ENCODE data around the gene MRPS12. TPM values are rescaled to one million over a fixed set of nuclear protein-coding genes. Genes with fewer than 3 reads are reported as not detected.

MRPS12 gene
- total RNA-seq, 2 experiments from 2014 or later = 54.8 to 57.5 TPM

GRCh38 chr19:38975214-38975860 is 44.6 kb downstream of the MRPS12 start, which contains the start of gene FBXO17:
FBXO17 (minus strand) TSS chr19:38975742; CDS start chr19:38950319, 25,423 bp downstream.
- peaks cover 23% of the 10 kb centered on the region for H3K27me3 Mint-ChIP-seq
- H3K4me1 Mint-ChIP-seq = peaks cover 23% of the 10 kb centered on the region
- no peak for DNase-seq
- H3K4me3 Mint-ChIP-seq = peak within 1 kb of the TSS; percentile 30
- POLR2A ChIA-PET = no interaction called here
- CTCF ChIA-PET = interaction anchor here (0.6 to 1.1 kb wide), 2 partner anchors 14 to 568 kb away, joined by 3 to 4 read pairs; no protein-coding TSS in a partner anchor
- H3K27ac Mint-ChIP-seq = no peak within 1 kb of the TSS
- no peaks in the 10 kb centered on the region for H3K36me3 Mint-ChIP-seq (ENCODE audit: low read depth)
- peaks cover 6% of the 10 kb centered on the region for H3K9me3 Mint-ChIP-seq

DNA sequence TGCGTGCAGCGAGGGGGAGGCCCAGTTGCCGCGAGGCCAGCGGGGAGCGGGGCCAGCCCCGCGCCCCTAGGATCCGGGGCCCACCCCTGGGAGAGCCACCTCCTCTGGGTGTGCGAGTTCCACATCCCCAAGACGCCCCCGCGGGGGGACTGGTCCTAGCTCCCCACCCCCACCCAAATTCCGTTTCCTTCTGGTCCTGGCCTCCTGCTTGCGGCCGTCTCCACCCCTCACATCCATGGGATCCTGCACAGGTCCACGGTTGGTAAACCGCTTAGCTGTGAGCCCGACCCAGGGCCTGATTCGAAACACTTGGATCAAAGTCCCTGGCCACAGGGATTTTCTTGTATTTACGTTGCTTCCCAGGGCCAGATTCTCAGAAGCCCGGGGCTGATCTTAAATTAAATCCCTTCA is 45.1 kb downstream of the MRPS12 start:
- Mint-ChIP-seq H3K4me1 (peaks cover 23% of the 10 kb centered on the region), H3K4me3 (peak overlapping the region; percentile 30), H3K36me3 (ENCODE audit: low read depth) (no peaks in the 10 kb centered on the region), H3K9me3 (peaks cover 10% of the 10 kb centered on the region), H3K27me3 (peaks cover 23% of the 10 kb centered on the region), H3K27ac (no peak overlapping the region)
- CTCF ChIA-PET = interaction anchor here (1.1 kb wide), 1 partner anchor 14 kb away, joined by 3 read pairs; no protein-coding TSS in a partner anchor
- DNase-seq = no peak
- POLR2A ChIA-PET = no interaction called here

- Mint-ChIP-seq H3K4me3 (no peak overlapping the region), H3K27ac (peak overlapping the region; percentile 3), H3K36me3 (ENCODE audit: low read depth) (no peaks in the 10 kb centered on the region), H3K4me1 (peaks cover 23% of the 10 kb centered on the region), H3K9me3 (peaks cover 12% of the 10 kb centered on the region), H3K27me3 (peaks cover 25% of the 10 kb centered on the region)
- peak; percentile 22 for DNase-seq
- POLR2A ChIA-PET = no interaction called here
- CTCF ChIA-PET = no interaction called here
These were observed 46.9 kb downstream of the MRPS12 start for GRCh38 chr19:38977445-38978325.

GRCh38 chr19:38978326-38978689 is 47.6 kb downstream of the MRPS12 start:
- ChIA-PET CTCF (no interaction called here), POLR2A (no interaction called here)
- Mint-ChIP-seq H3K27ac (no peak overlapping the region), H3K4me1 (peaks cover 23% of the 10 kb centered on the region), H3K36me3 (ENCODE audit: low read depth) (no peaks in the 10 kb centered on the region), H3K27me3 (peaks cover 25% of the 10 kb centered on the region), H3K9me3 (peaks cover 12% of the 10 kb centered on the region), H3K4me3 (no peak overlapping the region)
- no peak for DNase-seq

DNA sequence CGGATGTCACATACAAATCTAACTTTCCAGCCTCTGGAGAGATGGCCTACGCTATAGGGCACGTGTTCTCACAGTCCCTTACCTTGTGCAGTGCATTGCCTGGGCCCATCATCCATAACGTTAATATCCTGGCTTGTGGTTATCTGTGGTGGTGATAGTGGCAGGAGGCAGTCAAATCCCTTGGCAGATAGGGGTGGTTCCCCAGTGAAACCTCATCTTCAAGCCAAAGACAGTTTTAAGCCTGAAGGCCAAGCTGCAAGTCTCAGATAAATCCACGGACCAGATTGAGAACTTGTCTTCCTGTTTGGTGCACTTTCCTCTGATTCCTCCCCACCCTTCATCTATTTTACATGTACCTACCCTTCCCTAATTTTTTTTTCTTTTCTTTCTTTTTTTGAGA is 49.1 kb downstream of the MRPS12 start:
- ChIA-PET POLR2A (no interaction called here), CTCF (interaction anchor here (1.2 kb wide), 1 partner anchor 20 kb away, joined by 3 read pairs; no protein-coding TSS in a partner anchor)
- no peak overlapping the region for H3K27ac Mint-ChIP-seq
- no peak overlapping the region for H3K4me3 Mint-ChIP-seq
- DNase-seq = no peak
- H3K36me3 Mint-ChIP-seq (ENCODE audit: low read depth) = no peaks in the 10 kb centered on the region
- peaks cover 12% of the 10 kb centered on the region for H3K9me3 Mint-ChIP-seq
- H3K27me3 Mint-ChIP-seq = peaks cover 19% of the 10 kb centered on the region
- peaks cover 23% of the 10 kb centered on the region for H3K4me1 Mint-ChIP-seq

DNA sequence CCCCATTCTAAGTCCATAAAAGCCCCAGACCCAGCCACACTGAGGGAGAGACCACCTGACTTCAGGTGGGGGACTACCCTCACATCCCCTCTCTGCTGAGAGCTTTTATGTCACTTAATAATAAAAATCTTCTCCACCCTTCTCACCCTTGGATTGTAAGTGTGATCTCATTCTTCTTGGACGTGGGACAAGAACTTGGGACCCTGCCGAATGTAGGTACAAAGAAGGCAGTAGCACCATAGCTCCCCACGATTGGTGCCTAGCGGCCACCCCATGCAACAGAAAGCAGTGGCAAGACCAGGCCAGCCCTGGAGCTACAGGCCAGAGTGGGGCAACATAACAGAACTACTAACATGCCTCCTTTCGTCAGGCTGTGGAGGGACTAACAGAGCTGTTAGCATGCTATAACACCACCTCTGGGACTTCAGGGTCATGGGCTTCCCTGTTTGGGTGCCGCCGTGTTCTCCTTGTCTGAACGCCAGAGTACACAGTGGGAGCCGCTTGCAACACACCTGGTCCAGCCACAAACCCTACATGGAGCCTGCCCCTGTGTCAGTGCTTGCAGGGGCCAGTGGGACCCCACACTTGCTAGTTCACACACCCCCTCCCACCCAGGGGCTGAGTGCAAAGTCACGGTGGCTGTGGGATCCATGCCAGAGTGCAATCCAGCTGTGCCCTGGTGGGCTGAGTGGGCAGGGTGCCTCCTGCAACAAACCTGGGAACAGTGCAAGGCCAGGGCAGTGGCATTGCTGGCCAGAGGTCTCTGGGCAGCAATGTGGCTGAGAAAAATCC is 50.0 kb downstream of the MRPS12 start:
- Mint-ChIP-seq H3K4me3 (no peak overlapping the region), H3K36me3 (ENCODE audit: low read depth) (no peaks in the 10 kb centered on the region), H3K9me3 (peaks cover 12% of the 10 kb centered on the region), H3K27ac (no peak overlapping the region), H3K4me1 (peaks cover 20% of the 10 kb centered on the region), H3K27me3 (peaks cover 15% of the 10 kb centered on the region)
- POLR2A ChIA-PET = no interaction called here
- CTCF ChIA-PET = interaction anchor here (1.2 kb wide), 1 partner anchor 21 kb away, joined by 3 read pairs; no protein-coding TSS in a partner anchor
- DNase-seq = no peak

Other genes with a start within 250 kb of the MRPS12 start
- gene CAPN12, start 186.5 kb upstream of the MRPS12 start, total RNA-seq = 1 to 10 TPM; 3.5 to 3.7 TPM
- gene LGALS7, start 157.4 kb upstream of the MRPS12 start, total RNA-seq = not detected
- not detected for gene LGALS7B, start 141.7 kb upstream of the MRPS12 start, total RNA-seq
- 1 to 10 TPM; 2.1 to 2.3 TPM for gene LGALS4, start 118.0 kb upstream of the MRPS12 start, total RNA-seq
- gene ECH1, start 99.2 kb upstream of the MRPS12 start, total RNA-seq = 100 to 1,000 TPM; 143 to 144 TPM
- gene HNRNPL, start 81.0 kb upstream of the MRPS12 start, total RNA-seq = 100 to 1,000 TPM; 517 to 535 TPM
- 10 to 100 TPM; 65.0 to 66.9 TPM for gene RINL, start 52.7 kb upstream of the MRPS12 start, total RNA-seq
- 10 to 100 TPM; 45.2 to 47.1 TPM for gene SIRT2, start 31.3 kb upstream of the MRPS12 start, total RNA-seq
- gene NFKBIB, start 31.0 kb upstream of the MRPS12 start, total RNA-seq = 10 to 100 TPM; 31.6 to 32.2 TPM
- under 1 TPM; 0.83 to 0.97 TPM for gene CCER2, start 18.8 kb upstream of the MRPS12 start, total RNA-seq
- 10 to 100 TPM; 33.4 to 37.9 TPM for gene SARS2, start 181 bp upstream of the MRPS12 start, total RNA-seq
- gene FBXO17, start 44.8 kb downstream of the MRPS12 start, total RNA-seq = under 1 TPM in 1 of 2 experiments, not detected in 1; 0.35 TPM
- not detected for gene FBXO27, start 101.6 kb downstream of the MRPS12 start, total RNA-seq
- not detected for gene ACP7, start 153.4 kb downstream of the MRPS12 start, total RNA-seq
- 10 to 100 TPM; 16.5 to 17.9 TPM for gene PAK4, start 194.8 kb downstream of the MRPS12 start, total RNA-seq